GM19467 (cell line): ENCODE data around the gene ZNF175.

Experiments used
- ATAC-seq: cut with Tn5 transposase; IDR thresholded peaks from one replicate; pipeline ENCODE4 v1.9.1; 2021; ENCODE audit warnings: mild to moderate bottlenecking, moderate library complexity; ENCODE audit not compliant: unreplicated experiment

The ZNF175 gene

DNA sequence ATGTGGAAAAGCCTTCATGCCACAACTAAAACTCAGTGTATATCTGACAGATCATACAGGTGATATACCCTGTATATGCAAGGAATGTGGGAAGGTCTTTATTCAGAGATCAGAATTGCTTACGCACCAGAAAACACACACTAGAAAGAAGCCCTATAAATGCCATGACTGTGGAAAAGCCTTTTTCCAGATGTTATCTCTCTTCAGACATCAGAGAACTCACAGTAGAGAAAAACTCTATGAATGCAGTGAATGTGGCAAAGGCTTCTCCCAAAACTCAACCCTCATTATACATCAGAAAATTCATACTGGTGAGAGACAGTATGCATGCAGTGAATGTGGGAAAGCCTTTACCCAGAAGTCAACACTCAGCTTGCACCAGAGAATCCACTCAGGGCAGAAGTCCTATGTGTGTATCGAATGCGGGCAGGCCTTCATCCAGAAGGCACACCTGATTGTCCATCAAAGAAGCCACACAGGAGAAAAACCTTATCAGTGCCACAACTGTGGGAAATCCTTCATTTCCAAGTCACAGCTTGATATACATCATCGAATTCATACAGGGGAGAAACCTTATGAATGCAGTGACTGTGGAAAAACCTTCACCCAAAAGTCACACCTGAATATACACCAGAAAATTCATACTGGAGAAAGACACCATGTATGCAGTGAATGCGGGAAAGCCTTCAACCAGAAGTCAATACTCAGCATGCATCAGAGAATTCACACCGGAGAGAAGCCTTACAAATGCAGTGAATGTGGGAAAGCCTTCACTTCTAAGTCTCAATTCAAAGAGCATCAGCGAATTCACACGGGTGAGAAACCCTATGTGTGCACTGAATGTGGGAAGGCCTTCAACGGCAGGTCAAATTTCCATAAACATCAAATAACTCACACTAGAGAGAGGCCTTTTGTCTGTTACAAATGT is 16.4 kb downstream of the ZNF175 start:
- no peak for ATAC-seq

DNA sequence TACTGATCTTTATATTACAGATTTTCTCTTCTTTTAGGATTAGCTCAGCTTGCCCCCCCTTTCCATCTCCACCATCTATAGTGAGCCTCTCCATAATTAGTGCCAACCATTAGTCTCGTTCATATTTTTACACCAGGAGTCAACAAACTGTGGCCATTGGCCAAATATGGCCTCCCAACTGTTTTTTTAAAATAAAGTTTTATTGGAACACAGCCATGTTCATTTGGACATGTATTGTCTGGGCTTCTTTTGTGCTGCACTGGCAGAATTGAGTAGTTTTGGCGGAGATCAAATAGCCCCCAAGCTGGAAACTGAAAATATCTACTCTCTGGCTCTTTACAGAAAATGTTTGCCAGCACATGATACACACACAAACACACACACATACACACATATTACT is 18.4 kb downstream of the ZNF175 start:
- ATAC-seq = no peak

DNA sequence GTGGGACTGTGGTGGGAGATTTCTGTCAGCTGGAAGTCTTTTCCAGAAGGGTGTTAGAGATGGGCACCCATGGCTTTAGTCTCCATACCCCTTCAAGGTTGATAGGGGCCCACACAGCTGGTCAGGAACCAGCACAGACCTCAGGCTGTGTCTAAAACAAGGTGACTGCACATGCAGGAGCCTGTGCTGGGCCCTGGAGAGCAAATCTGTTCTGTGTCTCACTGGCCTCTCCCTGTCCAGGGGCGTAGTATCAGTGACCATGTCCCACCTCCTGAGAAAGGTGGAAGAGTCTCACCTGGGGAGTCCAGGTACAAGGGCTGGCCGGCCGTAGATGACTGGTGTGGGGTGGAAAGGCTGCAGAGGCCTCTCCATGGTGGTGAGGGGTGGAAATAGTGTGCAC is 19.4 kb downstream of the ZNF175 start:
- no peak for ATAC-seq

DNA sequence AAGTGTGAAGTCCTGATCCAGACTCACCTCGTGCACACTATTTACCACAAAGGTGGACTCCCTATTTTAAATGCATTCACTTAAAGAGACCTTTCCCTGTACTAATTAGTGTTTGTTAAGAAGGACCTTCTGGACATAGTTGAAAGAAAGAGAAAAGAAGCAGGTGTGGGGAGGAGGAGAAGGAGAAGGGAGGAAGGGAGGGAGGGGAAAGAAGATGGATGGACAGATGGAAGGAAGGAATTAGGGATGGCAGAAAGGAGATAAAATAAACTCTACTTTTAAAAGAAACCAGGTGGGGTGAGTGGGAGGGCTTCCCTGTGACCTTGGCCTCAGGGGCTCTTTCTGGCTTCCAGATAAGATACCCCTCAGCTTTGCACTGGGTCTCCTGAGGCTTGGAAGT is 21.4 kb downstream of the ZNF175 start:
- no peak for ATAC-seq

DNA sequence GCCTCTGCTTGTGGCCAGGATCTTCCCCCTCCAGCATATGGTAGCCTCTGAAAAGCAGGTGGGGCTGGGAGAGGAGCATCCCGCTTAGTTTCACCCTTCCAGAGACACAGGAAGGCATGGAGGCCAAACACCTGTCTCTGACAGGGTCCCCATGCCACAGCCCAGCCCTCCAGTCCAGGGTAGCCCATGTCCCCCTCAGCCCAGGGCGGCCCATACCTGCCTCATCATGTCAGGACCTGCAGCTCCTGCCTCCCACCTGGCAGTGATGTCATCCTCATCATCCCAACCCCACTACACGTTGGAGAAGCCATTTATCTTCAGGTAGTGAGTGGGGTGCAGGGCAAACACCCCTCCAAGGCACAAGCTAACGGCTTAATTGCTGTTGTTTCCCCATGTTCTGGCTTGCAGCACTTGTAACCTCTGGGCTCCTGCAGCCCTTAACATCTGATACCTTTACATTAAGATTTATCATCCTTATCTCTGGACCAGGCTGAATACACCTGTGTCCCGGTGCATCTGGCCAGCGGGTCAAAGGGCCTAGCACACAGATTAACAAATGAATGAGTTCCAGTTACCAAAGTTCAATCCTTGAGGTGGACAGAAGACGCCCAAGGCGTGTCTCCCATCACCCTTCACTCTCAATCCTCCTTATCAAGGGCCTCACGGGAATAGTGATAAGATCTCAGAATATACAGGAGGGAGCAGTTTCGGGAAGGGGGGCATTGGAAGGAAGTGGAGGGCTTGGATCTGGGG is 22.2 kb downstream of the ZNF175 start:
- ATAC-seq = no peak

DNA sequence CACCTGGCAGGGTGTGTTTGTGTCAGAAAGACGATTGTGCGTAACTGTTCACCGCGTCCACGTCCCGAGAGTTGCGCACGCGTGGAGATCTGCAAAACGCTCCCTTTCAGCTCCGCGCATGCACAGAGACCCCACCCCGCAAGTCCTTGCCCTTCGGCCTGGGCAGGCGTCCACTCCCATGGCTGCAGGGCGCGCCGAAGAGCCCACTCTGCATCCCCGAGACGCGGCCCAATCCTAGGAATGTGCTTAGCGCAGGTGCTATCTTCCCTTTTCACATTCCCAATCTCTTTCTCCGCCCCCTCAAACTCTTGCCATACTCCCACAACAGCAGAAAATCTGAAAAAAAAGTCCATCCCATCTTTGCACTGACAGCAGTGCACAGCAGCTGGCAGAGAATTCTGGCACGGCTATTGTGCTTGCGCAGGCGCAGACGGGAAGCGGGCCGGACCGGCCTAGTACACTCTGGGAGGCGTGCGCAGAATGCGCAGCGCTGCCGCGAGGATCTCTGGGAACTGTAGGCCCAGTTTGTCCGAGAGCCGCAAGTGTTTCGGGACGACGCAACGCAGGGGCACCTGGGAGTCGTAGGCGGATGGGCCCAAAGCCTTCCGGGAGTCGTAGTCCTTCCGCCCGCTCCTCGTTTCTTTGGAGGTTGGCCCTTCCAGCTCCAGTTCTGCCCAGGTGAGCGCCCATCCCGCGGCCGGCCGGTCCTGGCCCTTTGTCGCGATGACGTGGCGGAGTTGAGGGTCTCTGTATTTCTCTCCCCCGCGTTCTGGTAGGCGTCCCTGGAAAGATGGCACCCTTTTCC is 23.1 kb downstream of the ZNF175 start:
- ATAC-seq = peak; percentile 98

DNA sequence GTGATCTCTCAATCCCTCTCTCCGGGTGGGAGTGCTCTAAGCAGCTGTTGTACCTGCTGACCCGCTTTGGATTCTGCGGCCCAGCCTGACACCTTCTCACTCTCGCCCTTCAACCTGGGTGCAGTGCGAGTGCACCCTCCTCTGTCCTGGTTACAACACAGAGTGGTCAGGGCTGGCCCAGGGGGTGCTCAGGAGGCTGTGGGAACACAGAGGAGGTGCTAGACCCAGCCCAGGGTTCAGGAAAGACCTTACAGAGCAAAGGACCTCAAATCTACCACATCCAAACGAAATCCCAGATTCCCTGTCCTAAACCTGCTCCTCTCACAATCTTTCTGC is 23.7 kb downstream of the ZNF175 start:
- ATAC-seq = no peak

DNA sequence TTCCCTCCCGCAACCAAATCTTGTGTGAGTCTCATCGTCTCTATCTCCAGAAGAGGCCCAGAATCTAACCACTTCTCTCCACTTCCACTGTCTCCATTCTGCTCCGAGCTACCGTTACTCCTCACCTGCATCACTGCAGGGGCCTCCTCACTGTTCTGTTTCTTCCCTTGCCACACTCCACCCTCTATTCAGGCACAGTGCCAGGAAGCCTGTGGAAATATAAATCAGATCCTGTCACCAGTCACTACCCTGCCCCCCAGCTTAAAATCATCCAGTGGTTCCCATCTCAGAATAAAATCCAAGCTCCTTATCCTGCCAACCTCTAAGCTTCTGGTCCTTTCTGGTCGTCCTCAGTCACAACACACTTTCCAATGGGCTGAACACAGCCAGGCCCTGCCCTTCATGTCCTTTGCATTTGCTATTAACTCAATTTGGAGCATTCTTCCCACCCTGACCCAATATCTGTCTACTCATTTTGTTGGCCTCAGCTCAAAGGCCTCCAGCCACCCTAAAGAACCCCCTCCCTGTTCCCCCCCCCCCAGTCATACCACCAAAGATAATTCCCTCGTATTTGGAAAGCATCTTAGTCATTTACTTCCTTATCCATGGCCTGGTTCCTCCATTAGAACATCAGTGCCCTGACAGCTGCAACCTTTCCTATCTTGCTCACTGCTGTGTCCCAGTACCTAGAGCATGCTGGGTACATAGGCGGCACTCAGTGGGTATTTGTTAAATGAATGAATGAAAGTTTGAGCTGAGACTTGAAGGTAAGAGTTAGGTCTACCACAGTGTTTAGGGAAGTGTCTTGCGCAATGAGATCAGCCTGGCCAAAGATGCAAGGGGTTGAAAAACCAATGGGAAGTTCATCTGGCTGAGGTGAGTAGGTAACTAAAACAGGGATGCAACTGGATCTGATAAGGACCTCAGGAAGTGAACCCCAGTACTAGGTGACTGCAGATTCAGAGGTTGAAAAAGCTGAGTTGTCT is 24.4 kb downstream of the ZNF175 start:
- no peak for ATAC-seq

DNA sequence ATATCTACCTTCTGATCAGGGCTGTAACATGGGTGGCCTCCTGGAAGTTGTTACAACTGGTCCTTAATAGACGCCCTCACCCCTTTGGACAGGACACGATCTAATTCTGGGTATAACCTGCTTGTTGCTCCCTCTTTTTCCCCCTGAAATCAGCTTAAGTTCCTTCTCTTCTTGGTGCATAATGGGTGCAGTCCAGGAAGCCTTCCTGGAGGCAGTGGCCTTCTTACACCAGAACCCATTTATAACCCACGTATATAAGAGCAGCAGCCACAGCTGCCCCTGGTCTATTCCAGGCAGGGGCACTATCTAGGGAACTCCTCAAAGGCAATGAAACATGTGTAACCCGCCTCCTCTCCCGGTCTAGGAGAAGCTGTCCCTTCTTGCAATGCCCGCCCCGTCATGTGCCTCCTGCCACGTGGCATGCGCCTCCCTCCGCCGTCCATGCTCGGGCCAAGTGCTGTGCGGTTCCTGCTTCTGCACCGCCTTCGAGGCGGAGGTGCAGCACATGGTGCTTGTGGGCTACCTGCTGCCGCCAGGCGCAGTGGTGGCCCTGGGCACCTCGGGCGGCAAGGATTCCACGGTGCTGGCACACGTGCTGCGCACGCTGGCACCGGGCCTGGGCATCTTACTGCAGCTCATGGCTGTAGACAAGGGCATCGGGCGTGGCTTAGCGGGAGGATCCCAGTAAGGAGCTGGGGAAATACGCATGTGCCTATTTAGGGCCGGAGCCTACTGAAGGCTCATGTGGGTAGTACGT is 27.3 kb downstream of the ZNF175 start:
- ATAC-seq = no peak

DNA sequence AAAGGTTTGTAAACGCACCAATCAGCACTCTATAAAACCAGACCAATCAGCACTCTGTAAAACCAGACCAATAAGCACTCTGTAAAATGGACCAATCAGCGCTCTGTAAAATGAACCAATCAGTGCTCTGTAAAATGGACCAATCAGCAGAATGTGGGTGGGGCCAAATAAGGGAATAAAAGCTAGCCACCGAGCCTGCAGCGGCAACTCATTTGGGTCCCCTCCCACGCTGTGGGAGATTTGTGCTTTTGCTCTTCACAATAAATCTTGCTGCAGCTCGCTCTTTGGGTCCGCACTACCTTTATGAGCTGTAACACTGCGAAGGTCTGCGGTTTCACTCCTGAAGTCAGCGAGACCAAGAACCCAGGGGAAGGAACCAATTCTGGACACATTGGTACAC is 28.0 kb downstream of the ZNF175 start:
- no peak for ATAC-seq

DNA sequence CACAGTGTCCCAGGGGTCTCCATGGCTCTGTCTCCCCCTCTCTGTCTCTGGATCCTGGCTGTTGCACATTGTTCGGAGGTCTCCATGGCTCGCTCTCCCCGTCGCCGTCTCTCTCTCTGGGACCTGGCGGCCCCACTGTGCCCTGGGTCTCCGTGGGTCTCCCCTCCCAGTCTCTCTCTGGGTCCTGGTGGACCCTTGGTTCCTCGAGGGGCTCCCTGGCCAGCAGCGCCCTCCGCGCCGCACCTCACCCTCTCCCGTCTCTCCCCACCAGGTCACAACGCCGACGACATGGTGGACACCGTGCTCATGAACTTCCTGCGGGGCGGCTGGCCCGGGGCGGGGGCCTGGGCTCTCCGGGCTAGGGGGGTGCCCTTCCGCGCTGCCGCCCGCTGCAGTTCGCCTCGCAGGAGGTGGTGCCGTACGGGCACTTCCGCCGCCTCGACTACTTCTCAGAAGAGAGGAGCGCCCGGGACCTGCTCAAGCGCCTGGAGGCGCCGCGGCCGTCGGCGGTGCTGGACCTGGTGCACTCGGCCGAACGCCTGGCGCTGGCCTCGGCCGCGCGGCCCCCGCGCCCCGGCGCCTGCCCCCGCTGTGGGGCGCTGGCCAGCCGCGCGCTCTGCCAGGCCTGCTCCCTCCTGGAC is 30.0 kb downstream of the ZNF175 start:
- no peak for ATAC-seq

DNA sequence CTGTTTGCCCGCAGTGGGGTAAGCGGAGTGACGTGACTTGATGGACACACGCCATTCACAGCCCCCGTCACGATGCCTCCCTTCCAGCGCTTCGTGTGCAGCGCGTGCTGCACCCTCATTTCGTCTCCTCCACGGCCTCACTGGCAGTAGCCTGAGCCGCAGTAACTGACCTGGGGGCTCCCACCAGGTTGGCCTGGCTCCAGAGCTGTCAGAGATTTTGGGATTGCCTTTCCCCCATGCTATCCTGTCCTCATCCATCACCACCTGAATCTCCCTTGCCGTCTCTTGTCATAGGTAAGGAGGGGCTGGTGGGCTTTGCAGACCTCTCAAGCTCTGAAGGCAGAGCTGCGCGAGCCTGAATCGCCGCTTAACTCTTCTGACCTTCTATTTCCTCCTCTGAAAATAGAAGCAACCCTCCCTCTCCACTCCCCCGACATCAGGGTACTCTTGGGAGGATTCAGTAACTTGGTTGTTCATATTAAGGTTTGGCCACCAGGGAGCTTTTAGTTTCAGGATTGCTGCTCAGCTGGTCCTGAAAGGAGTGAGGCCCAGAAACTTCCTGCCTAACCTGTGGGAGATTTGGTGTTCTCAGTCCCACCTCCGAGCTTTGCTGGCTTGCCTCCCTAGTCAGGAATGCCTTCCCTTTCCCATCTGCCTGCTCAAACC is 31.2 kb downstream of the ZNF175 start:
- ATAC-seq = no peak

DNA sequence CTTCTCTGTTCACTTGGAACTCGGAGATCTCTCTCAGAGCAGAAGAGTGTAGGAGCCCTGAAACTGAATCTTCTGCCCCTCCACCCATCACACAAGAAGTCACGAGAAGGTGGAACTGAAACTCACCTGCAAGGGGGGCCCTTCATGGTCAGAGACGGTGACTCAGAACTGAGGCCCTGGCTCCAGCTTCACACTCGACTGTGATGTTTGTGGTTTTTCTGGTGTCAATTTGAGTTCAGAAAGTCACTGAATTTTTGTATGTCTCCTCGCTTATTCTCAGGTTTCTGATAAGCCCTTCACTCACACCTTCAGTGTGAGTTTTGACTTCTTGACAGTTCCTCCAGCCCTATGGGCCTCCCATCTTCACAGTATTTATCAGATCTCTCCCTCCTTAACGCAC is 36.0 kb downstream of the ZNF175 start:
- ATAC-seq = peak; percentile 91

DNA sequence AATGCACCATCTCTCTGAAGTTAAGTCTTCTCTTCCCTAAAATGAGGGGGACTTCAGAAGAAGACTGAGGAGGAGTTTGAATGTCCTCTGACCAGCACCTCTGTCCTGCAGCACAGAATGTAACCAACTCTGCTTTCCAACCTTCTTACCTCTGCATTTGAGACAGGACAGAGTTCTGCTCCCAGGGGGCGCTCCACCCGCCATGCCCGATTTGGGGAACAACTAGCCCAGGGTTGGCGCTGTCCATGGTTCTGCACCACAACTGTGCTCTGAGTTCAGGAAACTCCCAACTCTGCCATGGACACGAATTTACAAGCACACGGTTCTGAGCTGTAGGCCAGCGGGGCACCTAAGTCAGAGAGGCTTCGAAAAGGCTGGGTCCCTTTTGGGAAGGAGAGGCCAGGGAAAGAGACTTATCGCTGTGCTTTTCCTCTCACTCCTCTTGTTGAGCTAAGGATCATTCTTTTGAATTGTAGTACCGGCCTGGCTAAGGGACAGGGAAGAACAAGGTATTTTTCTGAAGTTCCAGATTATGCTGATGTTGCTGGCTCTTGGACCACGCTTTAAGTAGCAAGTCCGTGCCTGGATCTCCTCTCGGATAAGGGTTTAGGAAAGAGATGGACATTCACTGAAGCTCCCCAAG is 37.0 kb downstream of the ZNF175 start:
- no peak for ATAC-seq

DNA sequence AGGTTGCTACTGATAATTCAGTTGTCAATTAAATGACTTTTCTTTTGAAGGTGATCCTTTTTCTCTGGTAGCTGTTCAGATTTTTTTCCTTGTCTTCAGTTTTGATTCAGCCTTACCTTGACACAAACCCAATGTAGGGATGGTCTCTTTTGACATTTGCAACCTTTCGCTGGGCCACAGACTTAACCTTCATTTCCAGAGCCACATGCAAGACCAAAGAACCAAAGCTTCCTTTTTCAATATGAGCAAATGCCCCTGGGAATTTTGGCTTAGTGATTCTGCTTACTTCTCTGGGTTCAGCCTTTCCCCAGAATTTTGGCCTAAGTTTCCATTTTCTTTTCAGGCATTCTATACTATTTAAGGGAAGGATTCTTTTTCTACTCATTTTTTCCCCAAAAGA is 39.5 kb downstream of the ZNF175 start:
- ATAC-seq = no peak

DNA sequence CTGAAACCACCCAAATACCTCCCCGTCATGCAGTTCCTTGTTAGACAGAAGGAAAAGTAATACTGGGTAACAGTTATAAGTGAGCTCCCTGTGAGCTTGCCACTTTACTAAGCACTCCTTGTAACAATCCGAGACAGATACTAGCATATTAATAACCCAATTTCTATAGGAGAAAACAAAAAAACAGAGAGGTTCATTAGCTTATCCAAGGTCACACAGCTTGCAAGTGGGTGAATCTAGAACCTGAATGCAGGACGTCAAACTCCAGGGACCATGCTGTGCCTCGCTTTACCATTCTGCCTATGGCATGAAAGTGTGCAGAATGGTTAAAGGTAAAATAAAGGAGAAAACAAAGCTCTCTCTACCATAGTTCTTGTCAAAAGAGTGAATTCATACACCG is 43.7 kb downstream of the ZNF175 start:
- ATAC-seq = no peak

DNA sequence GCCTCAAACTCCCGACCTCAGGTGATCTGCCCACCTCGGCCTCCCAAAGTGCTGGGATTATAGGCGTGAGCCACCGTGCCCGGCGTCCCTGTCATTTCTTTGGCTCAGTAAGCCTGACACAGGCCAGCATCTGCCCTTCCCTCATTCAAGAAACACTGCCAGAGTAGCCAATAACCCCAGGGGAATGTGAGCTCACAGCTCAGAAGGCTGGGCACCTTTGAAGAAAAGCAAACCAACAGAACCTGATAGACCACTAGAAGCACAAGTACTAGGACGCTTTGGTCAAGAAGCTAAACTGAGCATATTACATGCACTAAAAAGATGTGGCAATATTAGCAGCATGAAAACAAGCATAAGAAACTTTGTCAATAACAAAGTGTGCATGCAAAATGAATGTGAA is 44.9 kb downstream of the ZNF175 start:
- no peak for ATAC-seq

DNA sequence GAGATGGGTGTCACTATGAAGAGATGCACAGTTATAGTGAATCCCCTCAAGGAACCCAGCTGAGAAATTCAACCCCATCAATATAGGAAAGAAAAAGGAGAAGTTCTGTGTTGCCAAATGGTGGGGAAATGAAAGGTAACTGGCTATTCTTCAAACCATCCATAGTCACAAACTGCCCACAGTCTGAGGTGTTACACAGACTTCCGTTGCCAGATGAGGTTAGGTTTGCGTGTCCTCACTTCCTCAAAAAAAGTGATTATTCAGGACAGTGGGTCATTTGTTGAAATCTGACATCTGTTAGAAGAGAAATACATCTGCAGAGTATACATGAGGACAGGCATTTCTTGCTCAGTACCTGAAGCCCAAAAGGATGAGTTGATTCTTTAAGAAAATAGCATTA is 50.1 kb downstream of the ZNF175 start:
- peak; percentile 69 for ATAC-seq
